Endothelial cell (in vitro differentiated cells): Measurements from ENCODE around the gene KIAA1671. TPM values are rescaled to one million over a fixed set of nuclear protein-coding genes. Genes with fewer than 3 reads are reported as not detected.

ENCODE experiments used
- DNase-seq: peaks from one replicate; pipeline ENCODE4 v3.0.0; 2021; ENCODE audit warnings: low spot score
- H3K27ac Mint-ChIP-seq: one replicate; pipeline ENCODE4 v1.8.0; 2021; ENCODE audit warnings: mixed read lengths, inconsistent platforms; ENCODE audit not compliant: unreplicated experiment
- H3K27me3 Mint-ChIP-seq: one replicate; pipeline ENCODE4 v1.8.0; 2021; ENCODE audit warnings: mild to moderate bottlenecking, moderate library complexity, mixed read lengths, inconsistent platforms; ENCODE audit not compliant: unreplicated experiment
- H3K36me3 Mint-ChIP-seq: one replicate; pipeline ENCODE4 v1.8.0; 2021; ENCODE audit warnings: mild to moderate bottlenecking, low read depth, mixed read lengths, inconsistent platforms; ENCODE audit not compliant: unreplicated experiment
- H3K4me1 Mint-ChIP-seq: one replicate; pipeline ENCODE4 v1.8.0; 2021; ENCODE audit warnings: mild to moderate bottlenecking, mixed read lengths, inconsistent platforms; ENCODE audit not compliant: unreplicated experiment
- H3K4me3 Mint-ChIP-seq: one replicate; pipeline ENCODE4 v1.8.0; 2021; ENCODE audit warnings: mild to moderate bottlenecking, mixed read lengths, inconsistent platforms; ENCODE audit not compliant: unreplicated experiment
- H3K9me3 Mint-ChIP-seq: one replicate; pipeline ENCODE4 v1.8.0; 2021; ENCODE audit warnings: mixed read lengths, inconsistent platforms; ENCODE audit not compliant: unreplicated experiment
- total RNA-seq: library from RNA; stranded (reverse); fragmentation: NEBNext Ultra II Directional; extraction: Animal tissue kit (Norgen Biotek cat#: 25700); gene quantifications from one replicate; pipeline ENCODE4 v1.2.1, GENCODE V29; 2021; ENCODE audit not compliant: unreplicated experiment
- TF ChIP-seq, protein P1 (sequence below): fragments of 200-600 bp; sonication (generic); IDR thresholded peaks from one replicate; pipeline ENCODE4 v1.5.0; 2021; ENCODE audit warnings: antibody characterized with exemption; ENCODE audit not compliant: unreplicated experiment

Gene KIAA1671
- total RNA-seq, 1 donor from 2014 or later: 92.1 TPM

DNA sequence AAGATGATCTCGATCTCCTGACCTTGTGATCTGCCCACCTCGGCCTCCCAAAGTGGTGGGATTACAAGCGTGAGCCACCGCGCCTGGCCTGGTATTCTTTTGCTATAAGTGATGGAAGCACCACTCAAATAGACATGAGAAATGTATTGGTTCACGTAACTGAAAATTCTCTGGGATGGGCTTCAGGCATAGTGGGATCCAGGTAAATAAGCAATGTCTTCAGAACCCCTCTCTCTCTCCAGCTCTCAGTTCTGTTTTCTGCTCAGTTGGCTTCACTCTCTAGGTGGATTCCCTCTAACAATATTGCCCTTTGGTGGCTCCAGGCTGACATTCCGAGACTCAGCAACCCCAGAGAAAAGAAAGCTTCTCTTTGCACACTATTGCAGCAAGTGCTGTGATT is 5.1 kb upstream of the KIAA1671 start:
- no peak for DNase-seq
- no peak overlapping the region for H3K27ac Mint-ChIP-seq
- no peaks in the 10 kb centered on the region for H3K9me3 Mint-ChIP-seq
- H3K4me1 Mint-ChIP-seq: peaks cover 24% of the 10 kb centered on the region
- H3K36me3 Mint-ChIP-seq: no peaks in the 10 kb centered on the region
- peaks cover 7% of the 10 kb centered on the region for H3K27me3 Mint-ChIP-seq
- TF ChIP-seq, protein P1, sequence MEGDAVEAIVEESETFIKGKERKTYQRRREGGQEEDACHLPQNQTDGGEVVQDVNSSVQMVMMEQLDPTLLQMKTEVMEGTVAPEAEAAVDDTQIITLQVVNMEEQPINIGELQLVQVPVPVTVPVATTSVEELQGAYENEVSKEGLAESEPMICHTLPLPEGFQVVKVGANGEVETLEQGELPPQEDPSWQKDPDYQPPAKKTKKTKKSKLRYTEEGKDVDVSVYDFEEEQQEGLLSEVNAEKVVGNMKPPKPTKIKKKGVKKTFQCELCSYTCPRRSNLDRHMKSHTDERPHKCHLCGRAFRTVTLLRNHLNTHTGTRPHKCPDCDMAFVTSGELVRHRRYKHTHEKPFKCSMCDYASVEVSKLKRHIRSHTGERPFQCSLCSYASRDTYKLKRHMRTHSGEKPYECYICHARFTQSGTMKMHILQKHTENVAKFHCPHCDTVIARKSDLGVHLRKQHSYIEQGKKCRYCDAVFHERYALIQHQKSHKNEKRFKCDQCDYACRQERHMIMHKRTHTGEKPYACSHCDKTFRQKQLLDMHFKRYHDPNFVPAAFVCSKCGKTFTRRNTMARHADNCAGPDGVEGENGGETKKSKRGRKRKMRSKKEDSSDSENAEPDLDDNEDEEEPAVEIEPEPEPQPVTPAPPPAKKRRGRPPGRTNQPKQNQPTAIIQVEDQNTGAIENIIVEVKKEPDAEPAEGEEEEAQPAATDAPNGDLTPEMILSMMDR: no peak
- no peak overlapping the region for H3K4me3 Mint-ChIP-seq

DNA sequence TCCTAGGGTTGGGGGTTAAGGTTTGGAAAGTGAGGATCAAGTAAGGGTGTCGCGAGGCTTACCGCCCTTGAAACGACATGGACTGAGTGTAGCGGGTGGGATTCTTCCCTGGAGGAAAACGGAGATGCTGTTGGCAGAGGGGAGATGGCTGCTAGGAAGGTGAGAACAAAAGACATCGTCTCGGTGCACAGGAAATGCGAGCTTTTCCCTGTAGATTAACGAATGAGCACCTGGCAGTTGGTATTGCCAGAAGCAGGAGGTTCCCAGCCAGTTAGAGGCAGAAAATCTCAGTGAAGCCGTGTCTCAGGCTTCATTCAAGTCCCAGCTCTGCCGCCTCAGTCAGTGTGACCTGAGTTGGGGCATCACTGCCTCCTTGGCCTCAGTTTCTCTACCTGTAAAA is 4.6 kb upstream of the KIAA1671 start:
- TF ChIP-seq, protein P1: no peak
- peaks cover 24% of the 10 kb centered on the region for H3K4me1 Mint-ChIP-seq
- H3K27ac Mint-ChIP-seq: no peak overlapping the region
- no peaks in the 10 kb centered on the region for H3K9me3 Mint-ChIP-seq
- H3K36me3 Mint-ChIP-seq: no peaks in the 10 kb centered on the region
- peaks cover 6% of the 10 kb centered on the region for H3K27me3 Mint-ChIP-seq
- DNase-seq: no peak
- no peak overlapping the region for H3K4me3 Mint-ChIP-seq

DNA sequence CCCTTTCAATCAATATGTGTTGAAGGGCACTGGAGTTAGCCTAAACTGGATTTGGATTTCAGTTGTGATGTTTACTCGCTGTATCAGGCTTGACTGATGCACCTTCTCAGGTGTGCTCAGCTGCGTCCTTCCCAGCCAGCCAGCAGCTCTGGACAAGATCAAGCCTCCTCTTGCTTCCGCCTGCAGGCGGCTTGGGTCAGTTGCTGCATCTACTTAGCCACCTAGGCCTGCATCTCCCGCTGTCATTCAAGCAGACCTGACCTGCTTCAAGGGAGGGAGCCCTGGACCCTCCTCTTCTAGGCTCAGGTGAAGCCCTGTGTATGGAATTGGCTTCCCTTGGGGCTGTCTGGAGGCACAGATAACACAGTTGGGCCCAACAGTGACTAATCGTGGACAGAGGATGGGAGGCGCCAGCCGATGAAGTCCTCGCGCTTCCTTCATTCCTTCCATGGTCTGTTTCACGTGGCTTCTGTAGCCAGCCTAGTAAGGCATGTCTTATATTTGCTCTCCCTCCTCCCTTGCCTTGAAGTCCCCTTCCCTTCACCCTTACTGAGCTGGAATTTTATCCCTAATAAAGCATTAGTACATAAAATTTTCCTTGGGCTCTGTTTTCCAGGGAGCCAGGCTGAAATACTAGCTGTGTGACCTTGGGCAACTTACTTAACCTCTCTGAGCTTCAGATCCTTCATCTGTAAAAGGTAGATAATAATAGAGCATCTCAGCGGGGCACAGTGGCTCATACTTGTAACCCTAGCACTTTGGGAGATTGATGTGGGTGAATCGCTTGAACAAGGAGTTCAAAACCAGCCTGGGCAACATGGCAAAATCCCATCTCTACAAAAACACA is 3.9 kb upstream of the KIAA1671 start:
- TF ChIP-seq, protein P1: no peak
- Mint-ChIP-seq H3K4me3 (no peak overlapping the region), H3K27me3 (peaks cover 6% of the 10 kb centered on the region), H3K27ac (no peak overlapping the region), H3K9me3 (no peaks in the 10 kb centered on the region), H3K4me1 (peaks cover 27% of the 10 kb centered on the region), H3K36me3 (no peaks in the 10 kb centered on the region)
- DNase-seq: no peak

- DNase-seq: no peak
- H3K27ac Mint-ChIP-seq: peak overlapping the region; percentile 5
- H3K4me3 Mint-ChIP-seq: peak overlapping the region; percentile 76
- H3K36me3 Mint-ChIP-seq: no peaks in the 10 kb centered on the region
- TF ChIP-seq, protein P1: no peak
- H3K27me3 Mint-ChIP-seq: peaks cover 9% of the 10 kb centered on the region
- peaks cover 42% of the 10 kb centered on the region for H3K4me1 Mint-ChIP-seq
- no peaks in the 10 kb centered on the region for H3K9me3 Mint-ChIP-seq
These were observed 2.1 kb upstream of the KIAA1671 start for GRCh38 chr22:24950272-24950902.
